GM23338 (cell line): ENCODE results near the gene FXYD6. TPM values are rescaled to one million over a fixed set of nuclear protein-coding genes. Genes with fewer than 3 reads are reported as not detected.

Experiments used
- ATAC-seq: fragments of 200-7000 bp; cut with Tn5 transposase; 3 replicates; pipeline ENCODE4 v1.9.1; 2020
- DNase-seq: peaks from one replicate; pipeline ENCODE4 v3.0.0-alpha.2; 2015; ENCODE audit warnings: low spot score
- H2AFZ ChIP-seq: fragments of 200-600 bp; sonication (generic); 2 replicates; pipeline ENCODE4 v1.8.0; 2016; ENCODE audit warnings: antibody characterized with exemption, mild to moderate bottlenecking, moderate library complexity
- H3F3A ChIP-seq: fragments of 200-600 bp; sonication (generic); replicated peaks from 2 replicates; pipeline ENCODE4 v1.8.0; 2017; ENCODE audit warnings: antibody characterized with exemption, mixed run types, low read depth
- H3K27ac ChIP-seq: fragments of 200-600 bp; sonication (generic); 2 replicates; pipeline ENCODE4 v1.6.1; 2016; ENCODE audit warnings: low read depth
- H3K27me3 ChIP-seq: fragments of 200-600 bp; sonication (generic); 2 replicates; pipeline ENCODE4 v1.8.0; 2016; ENCODE audit warnings: mild to moderate bottlenecking, mixed run types, moderate library complexity; ENCODE audit not compliant: insufficient read depth
- H3K36me3 ChIP-seq: fragments of 200-600 bp; sonication (generic); 2 replicates; pipeline ENCODE4 v1.8.0; 2016; ENCODE audit warnings: mild to moderate bottlenecking; ENCODE audit not compliant: insufficient read depth
- H3K4me1 ChIP-seq: fragments of 200-600 bp; sonication (generic); 2 replicates; pipeline ENCODE4 v1.8.0; 2016; ENCODE audit warnings: mild to moderate bottlenecking, moderate library complexity; ENCODE audit not compliant: insufficient read depth
- H3K4me2 ChIP-seq: fragments of 200-600 bp; sonication (generic); 2 replicates; pipeline ENCODE4 v1.7.1; 2017; ENCODE audit warnings: mixed run types
- H3K4me3 ChIP-seq: fragments of 200-600 bp; sonication (generic); 2 replicates; pipeline ENCODE4 v1.6.1; 2016; ENCODE audit warnings: mixed run types
- H3K79me2 ChIP-seq: fragments of 200-600 bp; sonication (generic); replicated peaks from 2 replicates; pipeline ENCODE4 v1.8.0; 2017; ENCODE audit warnings: mild to moderate bottlenecking; ENCODE audit not compliant: insufficient read depth
- H3K9me2 ChIP-seq: fragments of 200-600 bp; sonication (generic); 2 replicates; pipeline ENCODE4 v1.8.0; 2017; ENCODE audit not compliant: insufficient read depth
- H4K20me1 ChIP-seq: fragments of 200-600 bp; sonication (generic); replicated peaks from 2 replicates; pipeline ENCODE4 v1.8.0; 2017; ENCODE audit warnings: mild to moderate bottlenecking; ENCODE audit not compliant: insufficient read depth
- H3K27ac Mint-ChIP-seq: 2 replicates; pipeline ENCODE4 v1.8.0; 2020; ENCODE audit warnings: inconsistent platforms, mild to moderate bottlenecking, moderate library complexity, mixed read lengths
- H3K27me3 Mint-ChIP-seq: 3 replicates; pipeline ENCODE4 v1.8.0; 2022; ENCODE audit warnings: low read depth, mild to moderate bottlenecking, moderate library complexity, mixed read lengths, inconsistent platforms; ENCODE audit not compliant: insufficient read depth, poor library complexity
- H3K36me3 Mint-ChIP-seq: 3 replicates; pipeline ENCODE4 v1.8.0; 2021; ENCODE audit warnings: low read depth, mild to moderate bottlenecking, inconsistent platforms, moderate library complexity, mixed read lengths
- H3K4me1 Mint-ChIP-seq: 3 replicates; pipeline ENCODE4 v1.8.0; 2020; ENCODE audit warnings: mild to moderate bottlenecking, inconsistent platforms, mixed read lengths
- H3K4me3 Mint-ChIP-seq: 3 replicates; pipeline ENCODE4 v1.8.0; 2021; ENCODE audit warnings: moderate library complexity, mild to moderate bottlenecking, inconsistent platforms, mixed read lengths
- H3K9me3 Mint-ChIP-seq: 3 replicates; pipeline ENCODE4 v1.8.0; 2020; ENCODE audit warnings: moderate library complexity, mild to moderate bottlenecking, inconsistent platforms, mixed read lengths
- CREB1 ChIP-seq: fragments of 250-450 bp; sonication (Bioruptor Pico); IDR thresholded peaks from 2 replicates; pipeline ENCODE4 v1.5.0; 2020; ENCODE audit warnings: low read depth, mild to moderate bottlenecking, moderate library complexity
- EZH2 ChIP-seq: fragments of 200-600 bp; sonication (generic); IDR thresholded peaks from one replicate; pipeline ENCODE4 v1.8.0; 2017; ENCODE audit warnings: antibody characterized with exemption, mild to moderate bottlenecking, low read depth; ENCODE audit not compliant: unreplicated experiment
- EZH2phosphoT487 ChIP-seq: fragments of 200-600 bp; sonication (generic); IDR thresholded peaks from one replicate; pipeline ENCODE4 v1.8.1; 2018; ENCODE audit warnings: antibody characterized with exemption; ENCODE audit not compliant: unreplicated experiment
- JUNB ChIP-seq: IDR thresholded peaks from one replicate; pipeline ENCODE4 v1.6.1; 2016; ENCODE audit warnings: antibody characterized with exemption; ENCODE audit not compliant: unreplicated experiment
- NANOG ChIP-seq: IDR thresholded peaks from 2 replicates; pipeline ENCODE4 v1.6.1; 2016; ENCODE audit warnings: antibody characterized with exemption, borderline replicate concordance
- POLR2AphosphoS5 ChIP-seq: IDR thresholded peaks from 2 replicates; pipeline ENCODE4 v1.6.1; 2016; ENCODE audit warnings: antibody characterized with exemption, low read depth
- STAT1 ChIP-seq: IDR thresholded peaks from one replicate; pipeline ENCODE4 v1.6.1; 2016; ENCODE audit warnings: antibody characterized with exemption; ENCODE audit not compliant: unreplicated experiment
- ZNF114 ChIP-seq: fragments of 250-450 bp; sonication (Bioruptor Pico); IDR thresholded peaks from 2 replicates; pipeline ENCODE4 v1.5.0; 2020; ENCODE audit warnings: mild to moderate bottlenecking, moderate library complexity
- ZNF331 ChIP-seq: fragments of 250-450 bp; sonication (Bioruptor Pico); IDR thresholded peaks from 2 replicates; pipeline ENCODE4 v1.5.0; 2020; ENCODE audit warnings: low read depth, mild to moderate bottlenecking, moderate library complexity
- polyA plus RNA-seq: library from polyadenylated mRNA; unstranded; fragments of >200 nt; fragmentation: Nextera tagmentation; extraction: Ambion mirVana; gene quantifications from 2 replicates; pipeline ENCODE4 v1.2.1, GENCODE V29; 2016
- total RNA-seq: library from RNA; depleted of rRNA; stranded (reverse); fragments of >200 nt; shearing (Covaris generic); gene quantifications from 2 replicates; pipeline ENCODE4 v1.2.3, GENCODE V29; 2014
- TF ChIP-seq, protein P1 (sequence below): IDR thresholded peaks from 2 replicates; pipeline ENCODE4 v1.6.1; 2016; ENCODE audit warnings: antibody characterized with exemption
- TF ChIP-seq, protein P2 (sequence below): IDR thresholded peaks from one replicate; pipeline ENCODE4 v1.6.1; 2018; ENCODE audit warnings: antibody characterized with exemption; ENCODE audit not compliant: unreplicated experiment
- TF ChIP-seq, protein P3 (sequence below), 2 experiments: fragments of 200-600 bp in 1 of 2; sonication (generic) in 1 of 2; conservative IDR thresholded peaks; 2 replicates each; pipeline versions ENCODE4 v1.5.1 to v1.6.1; 2016 to 2017; ENCODE audit warnings: antibody characterized with exemption in 2 of 2, low read depth in 2 of 2, mild to moderate bottlenecking in 2 of 2, moderate library complexity in 1 of 2
- TF ChIP-seq, protein P4 (sequence below): fragments of 250-450 bp; sonication (Bioruptor Pico); IDR thresholded peaks from 2 replicates; pipeline ENCODE4 v1.5.0; 2020; ENCODE audit warnings: mild to moderate bottlenecking, moderate library complexity

FXYD6 gene
- total and polyA plus RNA-seq, 2 experiments from 2014 or later: 26.2 to 30.7 TPM

DNA sequence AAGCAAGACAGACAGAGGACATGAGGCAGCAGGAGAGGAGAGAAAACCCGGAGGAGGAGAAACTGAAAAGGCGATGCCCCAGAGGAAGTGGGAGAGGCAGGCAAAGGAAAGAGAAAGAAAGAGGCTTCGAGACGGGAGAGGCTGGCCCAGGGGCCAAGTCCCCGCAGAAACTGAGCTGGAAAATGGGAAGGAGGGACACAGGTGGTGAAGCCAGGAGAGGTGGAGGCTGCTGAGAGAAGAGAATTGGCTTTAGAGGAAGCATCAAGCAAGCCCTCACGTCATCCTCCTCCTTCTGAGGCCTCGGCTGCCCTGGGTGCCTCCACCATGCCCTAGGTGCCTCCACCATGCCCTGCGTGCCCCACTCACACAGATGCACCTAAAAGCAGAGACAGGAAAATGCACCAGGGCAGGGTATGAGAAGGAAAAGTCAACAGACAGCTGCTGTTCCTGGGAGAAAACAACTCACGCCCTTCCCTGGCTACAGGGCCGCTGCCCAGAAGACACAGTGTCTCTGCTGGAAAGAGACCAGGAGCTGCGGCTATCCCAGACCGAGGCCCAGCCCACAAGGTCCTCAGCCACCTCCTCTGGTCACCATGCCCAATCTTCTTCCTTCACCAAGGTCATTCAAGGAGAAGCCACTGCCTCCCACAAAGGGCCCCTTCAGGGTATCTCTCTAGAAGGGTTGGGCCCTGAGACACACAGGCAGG is 14.3 kb downstream of the FXYD6 start:
- Mint-ChIP-seq H3K27ac (no peak overlapping the region), H3K36me3 (no peaks in the 10 kb centered on the region), H3K27me3 (no peaks in the 10 kb centered on the region), H3K4me3 (no peak overlapping the region), H3K4me1 (peaks cover 26% of the 10 kb centered on the region), H3K9me3 (no peaks in the 10 kb centered on the region; the same call in 2 of the 3 replicates)
- DNase-seq: no peak
- Histone ChIP-seq H2AFZ (no peak overlapping the region), H3K36me3 (no peaks in the 10 kb centered on the region), H3K79me2 (peaks cover 28% of the 10 kb centered on the region), H3K27me3 (no peaks in the 10 kb centered on the region), H3F3A (no peaks in the 10 kb centered on the region), H4K20me1 (peaks cover 9% of the 10 kb centered on the region), H3K27ac (peak overlapping the region; percentile 45; the same call in 1 of the 2 replicates), H3K4me3 (no peak overlapping the region), H3K4me1 (peaks cover 18% of the 10 kb centered on the region), H3K9me2 (no peaks in the 10 kb centered on the region), H3K4me2 (peak overlapping the region; percentile 64)
- TF ChIP-seq, protein P1, sequence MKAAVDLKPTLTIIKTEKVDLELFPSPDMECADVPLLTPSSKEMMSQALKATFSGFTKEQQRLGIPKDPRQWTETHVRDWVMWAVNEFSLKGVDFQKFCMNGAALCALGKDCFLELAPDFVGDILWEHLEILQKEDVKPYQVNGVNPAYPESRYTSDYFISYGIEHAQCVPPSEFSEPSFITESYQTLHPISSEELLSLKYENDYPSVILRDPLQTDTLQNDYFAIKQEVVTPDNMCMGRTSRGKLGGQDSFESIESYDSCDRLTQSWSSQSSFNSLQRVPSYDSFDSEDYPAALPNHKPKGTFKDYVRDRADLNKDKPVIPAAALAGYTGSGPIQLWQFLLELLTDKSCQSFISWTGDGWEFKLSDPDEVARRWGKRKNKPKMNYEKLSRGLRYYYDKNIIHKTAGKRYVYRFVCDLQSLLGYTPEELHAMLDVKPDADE: no peak
- TF ChIP-seq STAT1 (no peak), NANOG (no peak), ZNF331 (CRISPR knock-in tag) (no peak), POLR2AphosphoS5 (no peak), ZNF114 (CRISPR knock-in tag) (no peak), EZH2 (no peak), CREB1 (CRISPR knock-in tag) (no peak), JUNB (no peak), EZH2phosphoT487 (no peak)
- TF ChIP-seq, protein P2, sequence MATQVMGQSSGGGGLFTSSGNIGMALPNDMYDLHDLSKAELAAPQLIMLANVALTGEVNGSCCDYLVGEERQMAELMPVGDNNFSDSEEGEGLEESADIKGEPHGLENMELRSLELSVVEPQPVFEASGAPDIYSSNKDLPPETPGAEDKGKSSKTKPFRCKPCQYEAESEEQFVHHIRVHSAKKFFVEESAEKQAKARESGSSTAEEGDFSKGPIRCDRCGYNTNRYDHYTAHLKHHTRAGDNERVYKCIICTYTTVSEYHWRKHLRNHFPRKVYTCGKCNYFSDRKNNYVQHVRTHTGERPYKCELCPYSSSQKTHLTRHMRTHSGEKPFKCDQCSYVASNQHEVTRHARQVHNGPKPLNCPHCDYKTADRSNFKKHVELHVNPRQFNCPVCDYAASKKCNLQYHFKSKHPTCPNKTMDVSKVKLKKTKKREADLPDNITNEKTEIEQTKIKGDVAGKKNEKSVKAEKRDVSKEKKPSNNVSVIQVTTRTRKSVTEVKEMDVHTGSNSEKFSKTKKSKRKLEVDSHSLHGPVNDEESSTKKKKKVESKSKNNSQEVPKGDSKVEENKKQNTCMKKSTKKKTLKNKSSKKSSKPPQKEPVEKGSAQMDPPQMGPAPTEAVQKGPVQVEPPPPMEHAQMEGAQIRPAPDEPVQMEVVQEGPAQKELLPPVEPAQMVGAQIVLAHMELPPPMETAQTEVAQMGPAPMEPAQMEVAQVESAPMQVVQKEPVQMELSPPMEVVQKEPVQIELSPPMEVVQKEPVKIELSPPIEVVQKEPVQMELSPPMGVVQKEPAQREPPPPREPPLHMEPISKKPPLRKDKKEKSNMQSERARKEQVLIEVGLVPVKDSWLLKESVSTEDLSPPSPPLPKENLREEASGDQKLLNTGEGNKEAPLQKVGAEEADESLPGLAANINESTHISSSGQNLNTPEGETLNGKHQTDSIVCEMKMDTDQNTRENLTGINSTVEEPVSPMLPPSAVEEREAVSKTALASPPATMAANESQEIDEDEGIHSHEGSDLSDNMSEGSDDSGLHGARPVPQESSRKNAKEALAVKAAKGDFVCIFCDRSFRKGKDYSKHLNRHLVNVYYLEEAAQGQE: no peak
- TF ChIP-seq, protein P3, sequence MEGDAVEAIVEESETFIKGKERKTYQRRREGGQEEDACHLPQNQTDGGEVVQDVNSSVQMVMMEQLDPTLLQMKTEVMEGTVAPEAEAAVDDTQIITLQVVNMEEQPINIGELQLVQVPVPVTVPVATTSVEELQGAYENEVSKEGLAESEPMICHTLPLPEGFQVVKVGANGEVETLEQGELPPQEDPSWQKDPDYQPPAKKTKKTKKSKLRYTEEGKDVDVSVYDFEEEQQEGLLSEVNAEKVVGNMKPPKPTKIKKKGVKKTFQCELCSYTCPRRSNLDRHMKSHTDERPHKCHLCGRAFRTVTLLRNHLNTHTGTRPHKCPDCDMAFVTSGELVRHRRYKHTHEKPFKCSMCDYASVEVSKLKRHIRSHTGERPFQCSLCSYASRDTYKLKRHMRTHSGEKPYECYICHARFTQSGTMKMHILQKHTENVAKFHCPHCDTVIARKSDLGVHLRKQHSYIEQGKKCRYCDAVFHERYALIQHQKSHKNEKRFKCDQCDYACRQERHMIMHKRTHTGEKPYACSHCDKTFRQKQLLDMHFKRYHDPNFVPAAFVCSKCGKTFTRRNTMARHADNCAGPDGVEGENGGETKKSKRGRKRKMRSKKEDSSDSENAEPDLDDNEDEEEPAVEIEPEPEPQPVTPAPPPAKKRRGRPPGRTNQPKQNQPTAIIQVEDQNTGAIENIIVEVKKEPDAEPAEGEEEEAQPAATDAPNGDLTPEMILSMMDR (conservative IDR thresholded peaks at IDR 0.05; ENCODE audit: low read depth in 2 of 2): no peak
- TF ChIP-seq, protein P4, sequence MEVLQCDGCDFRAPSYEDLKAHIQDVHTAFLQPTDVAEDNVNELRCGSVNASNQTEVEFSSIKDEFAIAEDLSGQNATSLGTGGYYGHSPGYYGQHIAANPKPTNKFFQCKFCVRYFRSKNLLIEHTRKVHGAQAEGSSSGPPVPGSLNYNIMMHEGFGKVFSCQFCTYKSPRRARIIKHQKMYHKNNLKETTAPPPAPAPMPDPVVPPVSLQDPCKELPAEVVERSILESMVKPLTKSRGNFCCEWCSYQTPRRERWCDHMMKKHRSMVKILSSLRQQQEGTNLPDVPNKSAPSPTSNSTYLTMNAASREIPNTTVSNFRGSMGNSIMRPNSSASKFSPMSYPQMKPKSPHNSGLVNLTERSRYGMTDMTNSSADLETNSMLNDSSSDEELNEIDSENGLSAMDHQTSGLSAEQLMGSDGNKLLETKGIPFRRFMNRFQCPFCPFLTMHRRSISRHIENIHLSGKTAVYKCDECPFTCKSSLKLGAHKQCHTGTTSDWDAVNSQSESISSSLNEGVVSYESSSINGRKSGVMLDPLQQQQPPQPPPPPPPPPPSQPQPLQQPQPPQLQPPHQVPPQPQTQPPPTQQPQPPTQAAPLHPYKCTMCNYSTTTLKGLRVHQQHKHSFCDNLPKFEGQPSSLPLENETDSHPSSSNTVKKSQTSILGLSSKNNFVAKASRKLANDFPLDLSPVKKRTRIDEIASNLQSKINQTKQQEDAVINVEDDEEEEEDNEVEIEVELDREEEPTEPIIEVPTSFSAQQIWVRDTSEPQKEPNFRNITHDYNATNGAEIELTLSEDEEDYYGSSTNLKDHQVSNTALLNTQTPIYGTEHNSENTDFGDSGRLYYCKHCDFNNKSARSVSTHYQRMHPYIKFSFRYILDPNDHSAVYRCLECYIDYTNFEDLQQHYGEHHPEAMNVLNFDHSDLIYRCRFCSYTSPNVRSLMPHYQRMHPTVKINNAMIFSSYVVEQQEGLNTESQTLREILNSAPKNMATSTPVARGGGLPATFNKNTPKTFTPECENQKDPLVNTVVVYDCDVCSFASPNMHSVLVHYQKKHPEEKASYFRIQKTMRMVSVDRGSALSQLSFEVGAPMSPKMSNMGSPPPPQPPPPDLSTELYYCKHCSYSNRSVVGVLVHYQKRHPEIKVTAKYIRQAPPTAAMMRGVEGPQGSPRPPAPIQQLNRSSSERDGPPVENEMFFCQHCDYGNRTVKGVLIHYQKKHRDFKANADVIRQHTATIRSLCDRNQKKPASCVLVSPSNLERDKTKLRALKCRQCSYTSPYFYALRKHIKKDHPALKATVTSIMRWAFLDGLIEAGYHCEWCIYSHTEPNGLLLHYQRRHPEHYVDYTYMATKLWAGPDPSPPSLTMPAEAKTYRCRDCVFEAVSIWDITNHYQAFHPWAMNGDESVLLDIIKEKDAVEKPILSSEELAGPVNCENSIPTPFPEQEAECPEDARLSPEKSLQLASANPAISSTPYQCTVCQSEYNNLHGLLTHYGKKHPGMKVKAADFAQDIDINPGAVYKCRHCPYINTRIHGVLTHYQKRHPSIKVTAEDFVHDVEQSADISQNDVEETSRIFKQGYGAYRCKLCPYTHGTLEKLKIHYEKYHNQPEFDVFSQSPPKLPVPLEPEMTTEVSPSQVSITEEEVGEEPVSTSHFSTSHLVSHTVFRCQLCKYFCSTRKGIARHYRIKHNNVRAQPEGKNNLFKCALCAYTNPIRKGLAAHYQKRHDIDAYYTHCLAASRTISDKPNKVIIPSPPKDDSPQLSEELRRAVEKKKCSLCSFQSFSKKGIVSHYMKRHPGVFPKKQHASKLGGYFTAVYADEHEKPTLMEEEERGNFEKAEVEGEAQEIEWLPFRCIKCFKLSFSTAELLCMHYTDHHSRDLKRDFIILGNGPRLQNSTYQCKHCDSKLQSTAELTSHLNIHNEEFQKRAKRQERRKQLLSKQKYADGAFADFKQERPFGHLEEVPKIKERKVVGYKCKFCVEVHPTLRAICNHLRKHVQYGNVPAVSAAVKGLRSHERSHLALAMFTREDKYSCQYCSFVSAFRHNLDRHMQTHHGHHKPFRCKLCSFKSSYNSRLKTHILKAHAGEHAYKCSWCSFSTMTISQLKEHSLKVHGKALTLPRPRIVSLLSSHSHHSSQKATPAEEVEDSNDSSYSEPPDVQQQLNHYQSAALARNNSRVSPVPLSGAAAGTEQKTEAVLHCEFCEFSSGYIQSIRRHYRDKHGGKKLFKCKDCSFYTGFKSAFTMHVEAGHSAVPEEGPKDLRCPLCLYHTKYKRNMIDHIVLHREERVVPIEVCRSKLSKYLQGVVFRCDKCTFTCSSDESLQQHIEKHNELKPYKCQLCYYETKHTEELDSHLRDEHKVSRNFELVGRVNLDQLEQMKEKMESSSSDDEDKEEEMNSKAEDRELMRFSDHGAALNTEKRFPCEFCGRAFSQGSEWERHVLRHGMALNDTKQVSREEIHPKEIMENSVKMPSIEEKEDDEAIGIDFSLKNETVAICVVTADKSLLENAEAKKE (CRISPR knock-in tag): no peak
- no peak for ATAC-seq
